OCI-LY1 (cell line): ENCODE data around the gene CLEC16A.

Experiments
- H2AFZ ChIP-seq: fragments of 200-600 bp; sonication (generic), shearing (Covaris generic); 2 replicates; pipeline ENCODE4 v1.6.0; 2014; ENCODE audit warnings: antibody characterized with exemption, mild to moderate bottlenecking, low read length
- H3F3A ChIP-seq: fragments of 200-600 bp; sonication (generic), shearing (Covaris generic); 2 replicates; pipeline ENCODE4 v1.6.0; 2014; ENCODE audit warnings: mild to moderate bottlenecking, antibody characterized with exemption, low read length, moderate library complexity; ENCODE audit not compliant: insufficient read depth
- H3K27ac ChIP-seq: fragments of 200-600 bp; sonication (generic); 2 replicates; pipeline ENCODE4 v1.5.1; 2014; ENCODE audit warnings: low read length, mixed run types, mild to moderate bottlenecking, low read depth; ENCODE audit not compliant: poor library complexity, severe bottlenecking
- H3K27me3 ChIP-seq: fragments of 200-600 bp; sonication (generic); 2 replicates; pipeline ENCODE4 v1.6.0; 2014; ENCODE audit warnings: antibody characterized with exemption, mild to moderate bottlenecking, low read length, moderate library complexity; ENCODE audit not compliant: insufficient read depth
- H3K36me3 ChIP-seq: fragments of 200-600 bp; sonication (generic); 2 replicates; pipeline ENCODE4 v1.6.1; 2014; ENCODE audit warnings: mild to moderate bottlenecking, antibody characterized with exemption, low read length, moderate library complexity, mixed read lengths; ENCODE audit not compliant: insufficient read depth
- H3K4me1 ChIP-seq: fragments of 200-600 bp; sonication (generic); 2 replicates; pipeline ENCODE4 v1.5.1; 2014; ENCODE audit warnings: mild to moderate bottlenecking, low read length, moderate library complexity; ENCODE audit not compliant: insufficient read depth, severe bottlenecking
- H3K4me2 ChIP-seq: fragments of 200-600 bp; sonication (generic), shearing (Covaris generic); 2 replicates; pipeline ENCODE4 v1.6.1; 2014; ENCODE audit warnings: low read length
- H3K4me3 ChIP-seq: fragments of 200-600 bp; sonication (generic); 2 replicates; pipeline ENCODE4 v1.5.1; 2014; ENCODE audit warnings: low read length, low read depth, mild to moderate bottlenecking, mixed read lengths; ENCODE audit not compliant: poor library complexity, severe bottlenecking
- H3K79me2 ChIP-seq: fragments of 200-600 bp; shearing (Covaris generic); 2 replicates; pipeline ENCODE4 v1.6.1; 2016; ENCODE audit warnings: mixed run types, low read length, mixed read lengths; ENCODE audit not compliant: insufficient read depth
- H3K9ac ChIP-seq: fragments of 200-600 bp; sonication (generic), shearing (Covaris generic); 2 replicates; pipeline ENCODE4 v1.6.1; 2014; ENCODE audit warnings: mild to moderate bottlenecking, low read length, mixed read lengths
- H3K9me2 ChIP-seq: fragments of 200-600 bp; sonication (generic), shearing (Covaris generic); 2 replicates; pipeline ENCODE4 v1.6.1; 2014; ENCODE audit warnings: low read depth, mild to moderate bottlenecking, low read length, mixed read lengths
- H3K9me3 ChIP-seq: fragments of 200-600 bp; shearing (Covaris generic); 2 replicates; pipeline ENCODE4 v1.6.1; 2014; ENCODE audit warnings: low read length, mixed read lengths
- H4K20me1 ChIP-seq: fragments of 200-600 bp; sonication (generic), shearing (Covaris generic); 2 replicates; pipeline ENCODE4 v1.6.0; 2016; ENCODE audit warnings: mild to moderate bottlenecking, low read length; ENCODE audit not compliant: insufficient read depth
- CTCF ChIP-seq: fragments of 200-600 bp; sonication (generic), shearing (Covaris generic); IDR thresholded peaks from 2 replicates; pipeline ENCODE4 v1.5.1; 2017; ENCODE audit warnings: mild to moderate bottlenecking, antibody characterized with exemption, low read length, moderate library complexity, mixed read lengths
- EZH2 ChIP-seq: fragments of 200-600 bp; sonication (generic), shearing (Covaris generic); IDR thresholded peaks from 2 replicates; pipeline ENCODE4 v1.8.0; 2017; ENCODE audit warnings: borderline replicate concordance, mixed run types, mild to moderate bottlenecking, antibody characterized with exemption, low read length, moderate library complexity, mixed read lengths

The CLEC16A gene

GRCh38 chr16:11224096-11224893 is 279.9 kb downstream of the CLEC16A start:
- TF ChIP-seq CTCF (no peak), EZH2 (no peak)
- H3K4me3 ChIP-seq: no peak overlapping the region
- H3K27ac ChIP-seq: no peak overlapping the region
- H3F3A ChIP-seq: no peaks in the 10 kb centered on the region
- no peaks in the 10 kb centered on the region for H3K36me3 ChIP-seq
- H3K4me1 ChIP-seq: peaks cover 19% of the 10 kb centered on the region
- no peaks in the 10 kb centered on the region; the same call in 1 of the 2 replicates for H3K27me3 ChIP-seq
- H3K9ac ChIP-seq: no peak overlapping the region
- peak overlapping the region; percentile 50; the same call in 1 of the 2 replicates for H3K4me2 ChIP-seq
- no peaks in the 10 kb centered on the region for H4K20me1 ChIP-seq
- H3K9me2 ChIP-seq: no peaks in the 10 kb centered on the region
- H3K9me3 ChIP-seq: 0 out of 2 replicates have a peak, but pooled peaks cover 1% of the 10 kb centered on the region
- H2AFZ ChIP-seq: no peak overlapping the region
- no peaks in the 10 kb centered on the region for H3K79me2 ChIP-seq

DNA sequence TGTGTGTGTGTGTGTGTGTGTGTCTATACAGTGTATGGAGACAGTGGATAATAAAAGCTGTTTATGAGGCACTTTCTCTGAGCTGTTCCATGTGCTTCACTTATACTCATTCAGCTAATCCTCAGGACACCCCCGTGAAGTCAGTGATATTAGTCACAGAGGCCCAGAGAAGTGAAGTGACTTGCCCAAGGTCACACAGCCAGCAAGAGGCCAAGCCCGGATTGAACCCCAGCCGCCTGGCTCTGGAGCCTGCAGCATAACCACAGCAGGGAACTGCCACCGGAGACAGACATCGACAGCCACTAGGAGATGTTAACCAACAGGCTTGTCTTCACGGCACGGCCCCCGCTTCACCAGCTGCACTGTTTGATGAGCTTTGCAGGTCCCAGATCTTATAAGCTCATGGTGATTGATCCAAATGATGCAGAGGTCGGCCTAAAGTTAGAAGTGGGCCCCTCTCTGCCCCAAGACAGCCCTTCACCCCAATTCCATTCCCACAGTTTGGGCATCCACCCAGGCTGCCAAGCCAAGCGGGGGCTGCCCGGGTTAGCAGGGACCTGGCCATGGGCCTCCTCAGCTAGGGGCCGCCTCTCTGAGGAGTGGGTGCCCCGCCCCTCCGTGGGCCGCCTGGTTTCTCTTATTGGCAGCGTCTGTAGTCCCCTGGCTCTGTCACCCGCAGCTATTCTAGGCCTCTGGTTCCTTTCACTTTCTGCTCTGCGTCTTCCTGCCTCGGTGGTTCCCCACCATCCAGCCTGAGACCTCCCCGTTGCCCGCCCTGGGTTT is 280.7 kb downstream of the CLEC16A start:
- Histone ChIP-seq H3K4me2 (peak overlapping the region; percentile 50), H3K4me3 (peak overlapping the region; percentile 29), H3K4me1 (peaks cover 19% of the 10 kb centered on the region), H3K9me2 (no peaks in the 10 kb centered on the region), H2AFZ (no peak overlapping the region), H3K9ac (no peak overlapping the region), H3K79me2 (no peaks in the 10 kb centered on the region), H4K20me1 (no peaks in the 10 kb centered on the region), H3K27ac (no peak overlapping the region), H3K36me3 (no peaks in the 10 kb centered on the region), H3K9me3 (no peaks in the 10 kb centered on the region), H3F3A (no peaks in the 10 kb centered on the region), H3K27me3 (no peaks in the 10 kb centered on the region; the same call in 1 of the 2 replicates)
- no peak for TF ChIP-seq EZH2
- TF ChIP-seq CTCF: no peak

GRCh38 chr16:11225677-11226549 is 281.5 kb downstream of the CLEC16A start:
- Histone ChIP-seq H3K4me3 (peak overlapping the region; percentile 29), H4K20me1 (no peaks in the 10 kb centered on the region), H3K79me2 (no peaks in the 10 kb centered on the region), H3K4me1 (peaks cover 19% of the 10 kb centered on the region), H3K27ac (no peak overlapping the region), H2AFZ (no peak overlapping the region), H3K4me2 (peak overlapping the region; percentile 50), H3K9ac (no peak overlapping the region), H3K36me3 (no peaks in the 10 kb centered on the region), H3K9me3 (no peaks in the 10 kb centered on the region), H3K9me2 (no peaks in the 10 kb centered on the region), H3F3A (no peaks in the 10 kb centered on the region), H3K27me3 (no peaks in the 10 kb centered on the region; the same call in 1 of the 2 replicates)
- TF ChIP-seq CTCF (no peak), EZH2 (no peak)
